SKM-1 (cell line): ENCODE results near the gene C5.
"Not testable (repeated sequence)": the region's sequence is repeated elsewhere in the genome, so short reads cannot be mapped to it uniquely, and the experiment has no call there.

Source experiments
- DNase-seq: peaks from one replicate; lab custom pipeline; 2025; ENCODE audit not compliant: unreplicated experiment; lab: John Stamatoyannopoulos, UW

Gene C5

GRCh38 chr9:120980951-120981350, 69.1 kb downstream of the C5 start:
- DNase-seq = no peak

- DNase-seq = no peak
Observed at GRCh38 chr9:120979797-120980196, 70.3 kb downstream of the C5 start.

GRCh38 chr9:120978987-120979386, 71.1 kb downstream of the C5 start:
- no peak for DNase-seq

- no peak for DNase-seq
Observed at GRCh38 chr9:120977321-120977720, 72.8 kb downstream of the C5 start.

GRCh38 chr9:120974921-120975320, 75.2 kb downstream of the C5 start:
- peak; percentile 18 for DNase-seq

- DNase-seq = no peak
Observed at GRCh38 chr9:120974181-120974580, 75.9 kb downstream of the C5 start.

GRCh38 chr9:120971938-120972337, 78.1 kb downstream of the C5 start:
- DNase-seq = no peak

GRCh38 chr9:120971471-120971870, 78.6 kb downstream of the C5 start:
- DNase-seq = not testable (repeated sequence)

GRCh38 chr9:120970244-120970643, 79.8 kb downstream of the C5 start:
- DNase-seq = no peak

GRCh38 chr9:120966013-120966369, 84.1 kb downstream of the C5 start:
- no peak for DNase-seq

GRCh38 chr9:120965344-120966012, 84.6 kb downstream of the C5 start:
- no peak for DNase-seq

- no peak for DNase-seq
Observed at GRCh38 chr9:120961936-120962335, 88.1 kb downstream of the C5 start.

- no peak for DNase-seq
Observed at GRCh38 chr9:120960001-120960400, 90.1 kb downstream of the C5 start.

GRCh38 chr9:120956862-120957261, 93.2 kb downstream of the C5 start:
- no peak for DNase-seq

GRCh38 chr9:120951960-120952618, 98.0 kb downstream of the C5 start:
- DNase-seq = no peak

- DNase-seq = no peak
Observed at GRCh38 chr9:120950421-120951388, 99.4 kb downstream of the C5 start.

GRCh38 chr9:120949290-120949689, 100.8 kb downstream of the C5 start:
- DNase-seq = no peak

GRCh38 chr9:120948824-120949223, 101.3 kb downstream of the C5 start:
- DNase-seq = no peak

GRCh38 chr9:120947222-120947621, 102.9 kb downstream of the C5 start:
- no peak for DNase-seq

GRCh38 chr9:120946259-120946658, 103.8 kb downstream of the C5 start:
- no peak for DNase-seq

- no peak for DNase-seq
Observed at GRCh38 chr9:120944948-120945347, 105.1 kb downstream of the C5 start.

- DNase-seq = peak; percentile 93
Observed at GRCh38 chr9:120944434-120944843, 105.6 kb downstream of the C5 start.
